Fibroblast of mammary gland (primary cell): ENCODE measurements around the gene SUSD4.

Experiments
- DNase-seq: peaks from one replicate; pipeline ENCODE4 v3.0.0-alpha.2; 2010; ENCODE audit warnings: low read depth
- H3K4me3 ChIP-seq: 2 replicates; pipeline ENCODE4 v1.5.1; 2011; ENCODE audit warnings: low read depth, mild to moderate bottlenecking, low read length, moderate library complexity; ENCODE audit not compliant: control insufficient read depth
- CTCF ChIP-seq: conservative IDR thresholded peaks from 2 replicates; pipeline ENCODE4 v1.5.1; 2011; ENCODE audit warnings: low read depth, low read length, inconsistent platforms; ENCODE audit not compliant: control insufficient read depth, insufficient read depth

SUSD4 gene

GRCh38 chr1:223202376-223203033 is 161.5 kb downstream of the SUSD4 start:
- TF ChIP-seq CTCF, result no peak

GRCh38 chr1:223201967-223202366 is 162.0 kb downstream of the SUSD4 start:
- no peak for DNase-seq
- no peak overlapping the region for H3K4me3 ChIP-seq
- TF ChIP-seq CTCF, result no peak

More at GRCh38 chr1:223202376-223203033, 161.5 kb downstream of the SUSD4 start:
- no peak for DNase-seq
- no peak overlapping the region for H3K4me3 ChIP-seq

- TF ChIP-seq CTCF, result no peak
- no peak overlapping the region for H3K4me3 ChIP-seq
- DNase-seq, result no peak
These were observed 163.1 kb downstream of the SUSD4 start for GRCh38 chr1:223200903-223201302.

GRCh38 chr1:223199094-223199647 is 164.8 kb downstream of the SUSD4 start:
- no peak for TF ChIP-seq CTCF
- no peak overlapping the region for H3K4me3 ChIP-seq
- no peak for DNase-seq

GRCh38 chr1:223198628-223198965 is 165.4 kb downstream of the SUSD4 start:
- DNase-seq, result no peak
- no peak for TF ChIP-seq CTCF
- no peak overlapping the region for H3K4me3 ChIP-seq

- TF ChIP-seq CTCF, result no peak
- no peak for DNase-seq
- no peak overlapping the region for H3K4me3 ChIP-seq
These were observed 165.9 kb downstream of the SUSD4 start for GRCh38 chr1:223197923-223198627.
